SK-N-SH treated with all-trans-retinoic acid at 6 μM for 48 hours (cell line): Measurements from ENCODE around the gene ODC1.

Experiments
- ATAC-seq: fragments of 200-7000 bp; cut with Tn5 transposase; 3 replicates; pipeline ENCODE4 v1.9.1; 2020; ENCODE audit warnings: mild to moderate bottlenecking, moderate library complexity
- ARNTL ChIP-seq: fragments of 450-650 bp; formaldehyde crosslinking; IDR thresholded peaks from 2 replicates; pipeline ENCODE4 v1.5.0; 2020; ENCODE audit warnings: low read depth, mild to moderate bottlenecking, moderate library complexity, borderline replicate concordance
- BACH2 ChIP-seq: fragments of 250-450 bp; sonication (Bioruptor Pico); IDR thresholded peaks from 2 replicates; pipeline ENCODE4 v1.9.0; 2021; ENCODE audit warnings: mild to moderate bottlenecking, borderline replicate concordance
- CREB5 ChIP-seq: fragments of 250-450 bp; sonication (Bioruptor Pico); IDR thresholded peaks from 2 replicates; pipeline ENCODE4 v1.5.1; 2020; ENCODE audit warnings: low read depth, mild to moderate bottlenecking, moderate library complexity
- CSDC2 ChIP-seq: fragments of 250-450 bp; sonication (Bioruptor Pico); IDR thresholded peaks from 2 replicates; pipeline ENCODE4 v1.5.0; 2020; ENCODE audit warnings: mild to moderate bottlenecking, moderate library complexity
- CSRNP3 ChIP-seq: fragments of 250-450 bp; sonication (Bioruptor Pico); IDR thresholded peaks from 2 replicates; pipeline ENCODE4 v1.5.1; 2021; ENCODE audit warnings: mild to moderate bottlenecking, moderate library complexity
- ESRRG ChIP-seq: fragments of 250-450 bp; sonication (Bioruptor Pico); IDR thresholded peaks from 2 replicates; pipeline ENCODE4 v1.6.1; 2021; ENCODE audit warnings: mild to moderate bottlenecking
- GLIS3 ChIP-seq: fragments of 250-450 bp; sonication (Bioruptor Pico); IDR thresholded peaks from 2 replicates; pipeline ENCODE4 v1.5.0; 2020; ENCODE audit warnings: mild to moderate bottlenecking, moderate library complexity
- ISL1 ChIP-seq: fragments of 250-450 bp; sonication (Bioruptor Pico); IDR thresholded peaks from 2 replicates; pipeline ENCODE4 v2.1.2; 2022; ENCODE audit warnings: mild to moderate bottlenecking, moderate library complexity
- OSR1 ChIP-seq: fragments of 250-450 bp; sonication (Bioruptor Pico); IDR thresholded peaks from 2 replicates; pipeline ENCODE4 v1.8.0; 2022; ENCODE audit warnings: moderate library complexity, mild to moderate bottlenecking, inconsistent platforms
- POU6F1 ChIP-seq: fragments of 250-450 bp; sonication (Bioruptor Pico); IDR thresholded peaks from 2 replicates; pipeline ENCODE4 v1.8.0; 2021; ENCODE audit warnings: low read depth, mild to moderate bottlenecking, moderate library complexity, borderline replicate concordance
- PPARA ChIP-seq: fragments of 250-450 bp; sonication (Bioruptor Pico); IDR thresholded peaks from 2 replicates; pipeline ENCODE4 v1.5.0; 2020; ENCODE audit warnings: mild to moderate bottlenecking, borderline replicate concordance
- RARB ChIP-seq: fragments of 250-450 bp; sonication (Bioruptor Pico); IDR thresholded peaks from 2 replicates; pipeline ENCODE4 v1.8.0; 2021; ENCODE audit warnings: mild to moderate bottlenecking, moderate library complexity
- SNAI2 ChIP-seq: fragments of 250-450 bp; sonication (Bioruptor Pico); IDR thresholded peaks from 2 replicates; pipeline ENCODE4 v1.5.0; 2020; ENCODE audit warnings: mild to moderate bottlenecking, moderate library complexity
- TOX ChIP-seq: fragments of 250-450 bp; sonication (Bioruptor Pico); IDR thresholded peaks from 2 replicates; pipeline ENCODE4 v1.8.0; 2021; ENCODE audit warnings: mild to moderate bottlenecking, moderate library complexity, borderline replicate concordance
- ZC3H10 ChIP-seq: fragments of 250-450 bp; sonication (Bioruptor Pico); IDR thresholded peaks from 2 replicates; pipeline ENCODE4 v1.5.1; 2021; ENCODE audit warnings: mild to moderate bottlenecking, moderate library complexity
- ZFP3 ChIP-seq: fragments of 250-450 bp; sonication (Bioruptor Pico); IDR thresholded peaks from 2 replicates; pipeline ENCODE4 v1.5.0; 2020; ENCODE audit warnings: mild to moderate bottlenecking, moderate library complexity
- ZFP30 ChIP-seq: fragments of 450-650 bp; formaldehyde crosslinking; IDR thresholded peaks from 2 replicates; pipeline ENCODE4 v1.5.0; 2022; ENCODE audit warnings: mild to moderate bottlenecking, moderate library complexity
- ZNF565 ChIP-seq: fragments of 450-650 bp; formaldehyde crosslinking; conservative IDR thresholded peaks from 2 replicates; pipeline ENCODE4 v1.5.0; 2020; ENCODE audit warnings: low read depth, mild to moderate bottlenecking, moderate library complexity
- ZNF8 ChIP-seq: fragments of 450-650 bp; formaldehyde crosslinking; IDR thresholded peaks from 2 replicates; pipeline ENCODE4 v1.5.0; 2020; ENCODE audit warnings: mild to moderate bottlenecking, moderate library complexity
- TF ChIP-seq, protein P1 (sequence below): fragments of 250-450 bp; sonication (Bioruptor Pico); IDR thresholded peaks from 2 replicates; pipeline ENCODE4 v1.5.0; 2020; ENCODE audit warnings: mild to moderate bottlenecking, moderate library complexity
- TF ChIP-seq, protein P2 (sequence below): fragments of 250-450 bp; sonication (Bioruptor Pico); IDR thresholded peaks from 2 replicates; pipeline ENCODE4 v1.8.0; 2020; ENCODE audit warnings: mild to moderate bottlenecking, moderate library complexity, borderline replicate concordance

ODC1 gene

DNA sequence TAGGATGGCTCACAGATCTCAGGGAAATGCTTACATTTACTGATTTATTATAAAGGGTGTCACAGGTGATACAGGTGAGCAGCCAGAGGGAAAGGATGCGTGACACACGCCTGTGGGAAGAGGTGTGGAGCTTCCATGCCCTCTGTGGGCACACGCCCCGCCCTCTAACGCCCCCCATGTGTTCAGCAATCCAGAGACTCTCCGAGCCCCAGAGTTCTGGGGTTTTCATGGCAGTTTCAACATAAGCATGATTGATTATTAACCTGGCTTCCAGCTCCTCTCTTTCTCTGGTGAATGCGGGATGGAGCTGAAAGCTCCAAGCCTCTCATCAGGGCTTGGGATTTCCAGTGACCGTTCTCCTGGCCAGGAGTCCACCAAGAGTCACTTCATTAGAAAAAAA is 34.3 kb upstream of the ODC1 start:
- TF ChIP-seq ZNF8 (no peak), ISL1 (CRISPR knock-in tag) (no peak), ESRRG (no peak), POU6F1 (CRISPR knock-in tag) (no peak), TOX (CRISPR knock-in tag) (no peak), ZC3H10 (no peak), BACH2 (no peak), CSRNP3 (CRISPR knock-in tag) (no peak), ZFP30 (CRISPR knock-in tag) (no peak), CSDC2 (no peak)
- no peak for ATAC-seq

DNA sequence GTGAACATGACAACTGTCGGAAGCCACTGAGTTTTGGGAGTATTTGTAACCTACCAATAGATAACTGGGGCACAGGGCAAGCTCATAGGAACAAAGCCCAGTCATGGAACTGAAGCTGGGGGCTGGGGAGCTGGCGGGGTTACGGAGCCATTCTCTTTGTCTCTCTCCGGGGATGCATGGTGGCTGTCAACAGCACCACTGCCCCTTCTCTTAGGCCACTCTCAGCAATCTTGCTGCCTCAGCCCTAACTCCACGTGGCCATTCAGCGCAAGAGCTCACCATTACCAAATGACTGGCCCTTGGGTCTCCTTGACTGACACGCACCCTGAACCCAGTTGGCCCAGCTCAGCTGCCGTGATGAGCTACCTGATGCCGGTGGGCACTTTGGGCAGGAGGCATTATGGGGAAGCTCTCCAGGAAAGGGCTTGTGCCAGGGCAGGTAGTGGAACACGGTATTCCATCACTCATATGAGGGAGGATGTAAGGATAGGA is 33.6 kb upstream of the ODC1 start:
- no peak for TF ChIP-seq GLIS3
- TF ChIP-seq, protein P1, sequence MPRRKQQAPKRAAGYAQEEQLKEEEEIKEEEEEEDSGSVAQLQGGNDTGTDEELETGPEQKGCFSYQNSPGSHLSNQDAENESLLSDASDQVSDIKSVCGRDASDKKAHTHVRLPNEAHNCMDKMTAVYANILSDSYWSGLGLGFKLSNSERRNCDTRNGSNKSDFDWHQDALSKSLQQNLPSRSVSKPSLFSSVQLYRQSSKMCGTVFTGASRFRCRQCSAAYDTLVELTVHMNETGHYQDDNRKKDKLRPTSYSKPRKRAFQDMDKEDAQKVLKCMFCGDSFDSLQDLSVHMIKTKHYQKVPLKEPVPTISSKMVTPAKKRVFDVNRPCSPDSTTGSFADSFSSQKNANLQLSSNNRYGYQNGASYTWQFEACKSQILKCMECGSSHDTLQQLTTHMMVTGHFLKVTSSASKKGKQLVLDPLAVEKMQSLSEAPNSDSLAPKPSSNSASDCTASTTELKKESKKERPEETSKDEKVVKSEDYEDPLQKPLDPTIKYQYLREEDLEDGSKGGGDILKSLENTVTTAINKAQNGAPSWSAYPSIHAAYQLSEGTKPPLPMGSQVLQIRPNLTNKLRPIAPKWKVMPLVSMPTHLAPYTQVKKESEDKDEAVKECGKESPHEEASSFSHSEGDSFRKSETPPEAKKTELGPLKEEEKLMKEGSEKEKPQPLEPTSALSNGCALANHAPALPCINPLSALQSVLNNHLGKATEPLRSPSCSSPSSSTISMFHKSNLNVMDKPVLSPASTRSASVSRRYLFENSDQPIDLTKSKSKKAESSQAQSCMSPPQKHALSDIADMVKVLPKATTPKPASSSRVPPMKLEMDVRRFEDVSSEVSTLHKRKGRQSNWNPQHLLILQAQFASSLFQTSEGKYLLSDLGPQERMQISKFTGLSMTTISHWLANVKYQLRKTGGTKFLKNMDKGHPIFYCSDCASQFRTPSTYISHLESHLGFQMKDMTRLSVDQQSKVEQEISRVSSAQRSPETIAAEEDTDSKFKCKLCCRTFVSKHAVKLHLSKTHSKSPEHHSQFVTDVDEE (CRISPR knock-in tag), result no peak
- TF ChIP-seq ZNF565 (CRISPR knock-in tag), result no peak
- TF ChIP-seq ISL1 (CRISPR knock-in tag), result no peak
- TF ChIP-seq, protein P2, sequence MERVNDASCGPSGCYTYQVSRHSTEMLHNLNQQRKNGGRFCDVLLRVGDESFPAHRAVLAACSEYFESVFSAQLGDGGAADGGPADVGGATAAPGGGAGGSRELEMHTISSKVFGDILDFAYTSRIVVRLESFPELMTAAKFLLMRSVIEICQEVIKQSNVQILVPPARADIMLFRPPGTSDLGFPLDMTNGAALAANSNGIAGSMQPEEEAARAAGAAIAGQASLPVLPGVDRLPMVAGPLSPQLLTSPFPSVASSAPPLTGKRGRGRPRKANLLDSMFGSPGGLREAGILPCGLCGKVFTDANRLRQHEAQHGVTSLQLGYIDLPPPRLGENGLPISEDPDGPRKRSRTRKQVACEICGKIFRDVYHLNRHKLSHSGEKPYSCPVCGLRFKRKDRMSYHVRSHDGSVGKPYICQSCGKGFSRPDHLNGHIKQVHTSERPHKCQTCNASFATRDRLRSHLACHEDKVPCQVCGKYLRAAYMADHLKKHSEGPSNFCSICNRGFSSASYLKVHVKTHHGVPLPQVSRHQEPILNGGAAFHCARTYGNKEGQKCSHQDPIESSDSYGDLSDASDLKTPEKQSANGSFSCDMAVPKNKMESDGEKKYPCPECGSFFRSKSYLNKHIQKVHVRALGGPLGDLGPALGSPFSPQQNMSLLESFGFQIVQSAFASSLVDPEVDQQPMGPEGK, result no peak
- TF ChIP-seq, all 23 proteins: peak for 0

DNA sequence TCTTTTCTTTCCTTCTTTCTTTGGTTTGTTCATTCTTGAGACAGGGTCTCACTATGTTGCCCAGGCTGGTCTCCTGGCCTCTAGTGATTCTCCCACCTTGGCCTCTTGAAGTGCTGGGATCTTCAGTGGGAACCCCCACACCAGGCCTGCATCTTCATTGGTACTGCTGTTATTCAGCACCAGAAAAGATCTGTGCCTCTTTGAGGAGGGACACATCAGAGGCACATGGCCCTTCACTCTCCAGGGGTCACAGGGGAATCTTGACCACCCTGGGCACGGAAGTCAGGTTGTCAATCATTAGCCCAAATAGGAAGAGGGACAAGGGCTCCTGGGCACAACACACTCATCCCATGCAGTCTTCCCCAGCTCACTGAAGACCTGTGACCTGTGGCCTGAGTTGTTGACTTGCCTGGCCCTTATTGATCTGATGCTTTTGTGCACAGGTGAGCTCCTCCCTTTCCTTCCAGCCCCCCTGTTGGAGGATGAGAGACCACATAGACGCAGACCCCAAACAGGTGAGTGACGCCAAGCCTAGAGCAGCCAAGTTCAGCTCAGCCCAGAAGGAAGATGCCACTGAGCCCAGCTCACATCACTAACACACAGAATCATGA is 33.0 kb upstream of the ODC1 start:
- TF ChIP-seq ZNF8 (no peak), ESRRG (no peak), PPARA (no peak), CREB5 (CRISPR knock-in tag) (no peak), OSR1 (no peak), ZNF565 (CRISPR knock-in tag) (no peak)
- TF ChIP-seq, all 23 proteins: peak for 0
- no peak for ATAC-seq

More for the DNA sequence above, 33.6 kb upstream of the ODC1 start:
- no peak for ATAC-seq

GRCh38 chr2:10480359-10480949 is 32.3 kb upstream of the ODC1 start:
- ATAC-seq, result no peak

DNA sequence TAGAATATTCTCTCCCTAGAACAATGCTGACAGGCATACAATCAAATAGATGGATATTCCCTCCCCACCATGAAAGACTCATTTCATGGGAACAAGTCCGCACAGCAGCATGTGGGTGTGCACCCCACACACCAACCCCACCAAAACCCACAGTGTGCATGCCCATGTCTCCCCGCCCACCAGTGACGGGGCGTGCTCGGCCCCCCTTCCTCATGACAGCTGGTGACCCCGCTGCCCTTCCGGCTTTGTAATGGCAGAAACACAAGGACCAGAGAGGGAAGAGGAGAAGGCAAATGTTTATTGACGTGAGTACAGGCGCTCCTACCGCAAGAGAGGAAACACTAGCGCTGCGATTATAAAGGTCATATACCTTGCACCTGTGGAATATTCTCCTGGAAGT is 30.8 kb upstream of the ODC1 start:
- no peak for ATAC-seq
- TF ChIP-seq ZFP30 (CRISPR knock-in tag), result no peak
- no peak for TF ChIP-seq ARNTL (CRISPR knock-in tag)
- TF ChIP-seq CSRNP3 (CRISPR knock-in tag), result no peak
- TF ChIP-seq ZFP3 (CRISPR knock-in tag), result no peak
- no peak for TF ChIP-seq ISL1 (CRISPR knock-in tag)
- TF ChIP-seq PPARA, result no peak
- no peak for TF ChIP-seq SNAI2 (CRISPR knock-in tag)
- TF ChIP-seq TOX (CRISPR knock-in tag), result no peak
- TF ChIP-seq BACH2, result no peak
- no peak for TF ChIP-seq RARB (CRISPR knock-in tag)
- TF ChIP-seq GLIS3, result no peak
- TF ChIP-seq ESRRG, result no peak

More at GRCh38 chr2:10480359-10480949, 32.3 kb upstream of the ODC1 start:
- no peak for TF ChIP-seq GLIS3
